ENCODE results near the gene DACT1.

DACT1 gene

GRCh38 chr14:58635091-58635830 is 2.5 kb upstream of the DACT1 start:
- DNase-seq (ENCODE audit: low read depth), result no peak

- no peak for DNase-seq (ENCODE audit: low read depth)
Observed at GRCh38 chr14:58636129-58636528, 1.6 kb upstream of the DACT1 start.

GRCh38 chr14:58637040-58637390 is 747 bp upstream of the DACT1 start:
- DNase-seq (ENCODE audit: low read depth), result no peak

DNA sequence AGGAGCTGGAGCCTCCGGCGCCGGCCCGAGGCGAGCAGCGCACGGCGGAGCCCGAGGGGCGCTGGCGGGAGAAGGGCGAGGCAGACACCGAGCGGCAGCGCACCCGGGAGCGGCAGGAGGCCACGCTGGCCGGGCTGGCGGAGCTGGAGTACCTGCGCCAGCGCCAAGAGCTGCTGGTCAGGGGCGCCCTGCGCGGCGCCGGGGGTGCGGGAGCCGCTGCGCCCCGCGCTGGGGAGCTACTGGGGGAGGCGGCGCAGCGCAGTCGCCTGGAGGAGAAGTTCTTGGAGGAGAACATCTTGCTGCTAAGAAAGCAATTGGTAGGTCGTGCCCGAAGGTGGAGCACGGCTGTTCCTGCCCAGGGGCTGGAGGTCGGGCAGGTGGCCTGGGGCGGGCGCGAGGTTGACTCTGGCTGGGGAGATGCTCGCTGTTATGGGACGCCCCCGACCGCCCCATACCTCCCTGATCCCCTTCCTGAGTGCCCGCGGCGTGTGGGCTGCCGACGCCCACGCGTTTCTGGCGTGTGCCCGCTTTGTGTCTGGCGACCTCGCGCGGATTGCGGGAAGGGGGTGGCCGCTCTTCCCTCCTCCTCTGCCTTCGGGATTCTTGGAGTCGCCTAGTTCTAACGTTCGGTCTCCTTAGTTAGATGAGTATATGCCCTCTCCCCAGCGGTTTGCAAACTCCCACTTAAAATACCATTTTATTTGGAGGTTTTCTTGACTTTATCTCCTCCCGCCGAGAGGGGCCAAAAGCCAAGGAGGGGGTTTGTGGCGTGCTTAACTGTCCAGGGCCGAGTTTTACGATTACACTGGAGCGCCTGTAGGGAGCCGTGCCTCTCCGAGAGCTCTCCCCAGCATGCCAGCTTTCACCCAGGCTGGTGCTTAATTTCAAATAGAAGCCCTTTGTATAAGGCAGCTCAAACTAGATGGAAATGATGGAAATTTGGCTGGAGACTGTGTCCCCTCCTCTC is 752 bp downstream of the DACT1 start:
- DNase-seq (ENCODE audit: low read depth), result peak; percentile 6

DNA sequence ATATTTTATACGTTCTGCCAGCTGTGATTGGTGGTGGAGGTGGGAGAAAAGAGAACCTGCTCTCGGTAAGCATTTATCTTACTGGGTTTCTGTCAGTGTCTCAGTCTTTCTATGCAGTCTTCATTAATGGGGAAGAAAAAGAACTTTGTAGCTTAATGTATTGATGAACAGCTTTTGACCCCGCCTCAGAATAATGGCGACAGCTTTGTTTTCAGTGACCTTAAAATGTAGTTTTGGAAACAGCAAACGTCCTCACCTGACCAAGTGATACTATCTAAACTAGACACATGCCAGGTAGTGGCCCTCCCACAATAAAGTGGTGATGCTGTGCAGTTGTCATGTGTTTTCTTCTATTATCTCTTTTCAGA is 1.4 kb downstream of the DACT1 start:
- DNase-seq (ENCODE audit: low read depth), result no peak

- DNase-seq (ENCODE audit: low read depth), result no peak
Observed at GRCh38 chr14:58639842-58640484, 2.2 kb downstream of the DACT1 start.

- DNase-seq (ENCODE audit: low read depth), result no peak
Observed at GRCh38 chr14:58640959-58641358, 3.2 kb downstream of the DACT1 start.

- DNase-seq (ENCODE audit: low read depth), result no peak
Observed at GRCh38 chr14:58641509-58641908, 3.7 kb downstream of the DACT1 start.

DNA sequence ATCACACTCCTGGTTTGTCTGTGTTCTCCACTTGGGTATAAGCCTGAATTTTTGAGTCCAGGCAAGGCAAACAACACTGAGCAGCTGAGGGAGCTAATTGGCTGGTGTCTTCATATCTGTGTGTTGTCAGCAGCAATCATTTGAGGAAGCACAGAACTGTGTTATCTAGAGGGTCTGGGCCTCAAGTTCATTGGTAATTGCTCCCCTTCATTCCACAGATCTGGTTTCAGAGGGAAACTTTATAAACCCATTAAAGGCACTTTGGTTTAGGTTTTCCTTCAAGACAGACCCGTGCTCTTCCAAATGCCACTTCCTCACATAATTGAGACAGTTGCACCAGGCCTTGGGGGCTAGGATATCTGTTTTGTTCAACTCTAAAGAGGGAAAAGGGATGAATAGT is 5.6 kb downstream of the DACT1 start:
- no peak for DNase-seq (ENCODE audit: low read depth)

GRCh38 chr14:58645641-58646040 is 7.9 kb downstream of the DACT1 start:
- no peak for DNase-seq (ENCODE audit: low read depth)

- no peak for DNase-seq (ENCODE audit: low read depth)
Observed at GRCh38 chr14:58646479-58646878, 8.7 kb downstream of the DACT1 start.

GRCh38 chr14:58647777-58648176 is 10.0 kb downstream of the DACT1 start:
- DNase-seq (ENCODE audit: low read depth), result no peak

GRCh38 chr14:58650857-58651256 is 13.1 kb downstream of the DACT1 start:
- no peak for DNase-seq (ENCODE audit: low read depth)

DNA sequence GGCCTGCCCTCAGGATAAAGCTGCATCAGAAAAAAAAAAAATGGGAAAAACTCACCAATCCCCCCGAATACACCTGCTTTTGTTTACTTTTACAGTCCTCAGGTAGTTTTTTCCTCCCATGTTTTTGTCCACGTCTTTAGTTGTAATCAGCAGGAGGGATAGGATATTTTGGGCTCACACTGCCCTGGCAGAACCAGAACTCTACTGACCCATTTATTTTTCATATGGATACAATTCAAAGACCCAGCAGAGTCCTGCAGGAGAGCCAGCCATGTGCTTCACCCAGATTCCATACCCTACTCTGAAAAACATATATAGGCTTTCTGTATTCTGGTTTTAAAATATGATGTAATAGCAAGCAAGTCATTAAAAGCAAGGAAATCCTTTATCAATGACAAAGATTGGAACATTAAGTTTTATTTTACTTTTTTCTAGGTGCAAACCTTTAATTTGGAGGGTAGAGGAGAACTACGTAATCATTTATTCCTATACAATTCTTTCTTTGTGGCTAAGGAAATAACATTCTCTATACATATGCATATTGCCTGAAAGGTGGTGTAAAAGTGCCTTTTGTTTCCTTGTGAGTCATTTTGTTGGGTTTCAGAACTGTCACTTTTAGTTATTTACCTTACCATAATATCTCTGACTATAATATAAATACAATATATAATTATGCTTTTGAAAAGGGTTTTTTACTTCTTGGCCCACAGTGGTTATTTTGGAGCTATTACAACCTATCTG is 19.1 kb downstream of the DACT1 start:
- no peak for DNase-seq (ENCODE audit: low read depth)

- no peak for DNase-seq (ENCODE audit: low read depth)
Observed at GRCh38 chr14:58659061-58659460, 21.3 kb downstream of the DACT1 start.

- no peak for DNase-seq (ENCODE audit: low read depth)
Observed at GRCh38 chr14:58659846-58660245, 22.1 kb downstream of the DACT1 start.

DNA sequence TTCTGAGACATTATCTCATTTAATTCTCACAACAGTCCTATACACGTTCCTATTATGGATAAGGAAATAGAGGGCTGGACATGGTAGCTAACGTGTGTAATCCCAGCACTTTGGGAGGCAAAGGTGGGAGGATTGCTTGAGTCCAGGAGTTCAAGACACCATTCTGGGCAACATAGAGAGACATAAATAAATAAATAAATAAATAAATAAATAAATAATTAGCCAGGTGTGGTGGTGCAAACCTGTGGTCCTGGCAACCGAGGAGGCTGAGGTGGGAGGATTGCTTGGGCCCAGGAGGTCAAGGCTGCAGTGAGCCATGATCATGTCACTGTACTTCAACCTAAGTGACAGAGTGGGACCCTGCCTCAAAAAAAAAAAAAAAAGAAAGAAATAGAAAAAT is 22.6 kb downstream of the DACT1 start:
- no peak for DNase-seq (ENCODE audit: low read depth)

DNA sequence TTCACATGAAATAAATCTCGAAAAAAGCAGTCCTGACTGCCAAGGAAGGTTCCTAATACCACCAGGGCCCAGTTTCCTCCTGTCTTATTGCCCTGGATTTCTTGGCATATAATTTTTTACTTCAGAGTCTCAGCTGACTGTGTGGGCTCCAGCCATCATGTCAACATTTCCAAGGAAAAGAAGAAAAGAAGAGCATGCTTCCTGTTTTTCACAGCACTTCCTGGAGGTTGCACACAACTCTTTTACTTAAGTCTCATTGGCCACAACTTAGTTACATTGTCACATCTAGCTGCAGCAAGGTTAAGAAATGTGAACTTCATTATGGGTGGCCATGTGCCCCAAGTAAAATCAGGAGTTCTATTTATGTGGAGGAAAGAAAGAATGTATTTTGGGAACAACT is 24.3 kb downstream of the DACT1 start:
- no peak for DNase-seq (ENCODE audit: low read depth)

DNA sequence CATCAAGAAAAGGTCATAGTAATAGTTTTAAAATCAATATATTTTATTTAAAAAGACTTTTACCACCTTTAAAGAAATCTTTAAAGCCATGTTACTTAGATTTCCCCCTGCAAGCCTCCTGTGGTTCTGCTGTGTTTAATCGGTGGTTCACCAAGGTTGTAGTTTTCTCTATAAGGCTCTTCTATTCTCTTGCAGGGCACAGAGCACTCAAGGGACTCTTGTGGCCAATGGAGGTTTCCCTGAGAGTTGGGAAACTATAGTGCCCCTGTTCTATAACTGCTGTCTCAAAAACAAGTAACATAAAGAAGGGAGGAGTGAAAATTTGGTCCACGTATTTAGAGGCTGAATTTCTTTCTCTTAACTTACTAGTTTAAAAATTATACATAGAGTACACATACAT is 25.0 kb downstream of the DACT1 start:
- no peak for DNase-seq (ENCODE audit: low read depth)

DNA sequence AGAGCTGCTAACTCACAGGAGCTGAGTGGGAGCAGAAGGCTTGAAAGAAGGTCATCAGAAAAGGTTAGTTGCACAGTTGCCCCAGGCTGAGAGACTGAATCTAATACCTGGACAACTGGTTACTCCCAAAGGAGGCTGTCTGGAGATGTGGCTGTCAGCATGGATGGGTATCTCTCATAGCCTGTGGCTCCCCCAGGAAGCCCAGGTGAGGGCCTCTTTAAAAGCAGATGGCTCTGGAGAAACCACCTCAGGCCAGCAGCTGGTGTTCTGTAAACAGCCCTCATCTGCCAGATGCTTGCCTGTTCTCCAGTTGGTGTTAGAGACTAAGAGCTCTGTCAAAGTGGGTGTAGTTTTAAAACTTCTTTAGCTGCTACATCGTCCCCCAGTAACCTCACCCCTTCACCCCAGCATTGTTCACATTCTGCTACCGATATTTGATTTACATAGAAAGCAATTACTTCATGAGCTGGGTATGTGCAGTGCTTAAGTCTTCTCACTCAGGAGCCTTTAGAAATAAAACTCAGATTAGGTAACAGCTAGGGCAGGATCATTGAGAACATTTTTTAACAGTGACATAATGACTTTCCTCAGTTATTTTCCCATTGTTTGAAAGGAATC is 25.8 kb downstream of the DACT1 start:
- DNase-seq (ENCODE audit: low read depth), result no peak

DNA sequence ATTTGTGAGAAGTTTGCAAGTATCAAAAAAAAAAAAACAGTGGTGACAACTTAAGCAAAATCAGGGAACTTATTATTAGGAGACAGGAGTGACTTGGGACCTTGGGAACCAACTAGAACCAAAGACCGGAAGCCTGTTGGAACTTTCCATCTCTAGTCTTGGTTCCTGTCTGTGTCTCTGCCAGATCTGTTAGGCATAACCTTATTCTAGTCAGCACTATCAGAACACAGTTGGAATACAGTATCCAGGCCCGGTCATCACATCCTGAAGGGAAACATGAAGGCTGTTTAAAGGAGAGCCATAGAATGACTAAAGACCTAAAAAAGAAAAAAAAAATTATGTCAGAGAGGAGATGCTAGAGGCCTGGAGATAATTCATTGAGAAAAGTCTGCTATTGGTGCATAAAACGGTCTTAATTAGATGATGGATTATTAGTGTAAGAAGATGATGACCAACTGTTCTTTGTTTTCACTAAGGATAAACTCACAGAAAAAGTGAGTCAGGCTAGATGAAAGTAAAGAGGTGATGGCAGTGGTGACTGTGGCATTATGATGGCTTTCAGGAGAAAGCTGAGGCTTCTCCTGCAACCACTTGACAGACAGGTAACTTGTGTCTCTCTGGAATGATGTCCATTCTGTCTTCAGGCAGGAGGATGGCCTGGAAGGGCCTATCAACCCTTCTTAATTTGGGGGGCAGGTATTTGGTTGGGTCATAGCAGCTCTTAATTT is 28.2 kb downstream of the DACT1 start:
- no peak for DNase-seq (ENCODE audit: low read depth)

All from activated T-cell treated with anti-CD3 and anti-CD28 coated beads for 24 hours (primary cell).